ENCODE data around the gene TMEM59.

GRCh38 chr1:53986458-53986857, 66.5 kb downstream of the TMEM59 start:
- TF ChIP-seq CTCF (IDR thresholded peaks at IDR 0.05): no peak
- TF ChIP-seq POLR2A (IDR thresholded peaks at IDR 0.05): no peak

Measured in thyroid gland (tissue), 4 donors.